Loucy (cell line): Measurements from ENCODE around the gene IDUA.

Experiments
- H2AFZ ChIP-seq: fragments of 200-600 bp; sonication (generic); 2 replicates; pipeline ENCODE4 v1.6.0; 2016; ENCODE audit warnings: antibody characterized with exemption, mild to moderate bottlenecking, low read length, moderate library complexity
- H3F3A ChIP-seq: fragments of 200-600 bp; 2 replicates; pipeline ENCODE4 v1.6.0; 2016; ENCODE audit warnings: antibody characterized with exemption, low read depth, mild to moderate bottlenecking
- H3K27me3 ChIP-seq: fragments of 200-600 bp; sonication (generic); 2 replicates; pipeline ENCODE4 v1.6.1; 2014; ENCODE audit warnings: low read length, mild to moderate bottlenecking; ENCODE audit not compliant: insufficient read depth, poor library complexity, severe bottlenecking
- H3K36me3 ChIP-seq: fragments of 200-600 bp; sonication (generic); 2 replicates; pipeline ENCODE4 v1.6.1; 2016; ENCODE audit warnings: low read length; ENCODE audit not compliant: insufficient read depth
- H3K4me1 ChIP-seq: fragments of 200-600 bp; sonication (generic); 2 replicates; pipeline ENCODE4 v1.5.1; 2014; ENCODE audit warnings: low read length, mild to moderate bottlenecking; ENCODE audit not compliant: insufficient read depth, poor library complexity, severe bottlenecking
- H3K4me2 ChIP-seq: fragments of 200-600 bp; sonication (generic); 2 replicates; pipeline ENCODE4 v1.6.0; 2014; ENCODE audit warnings: antibody characterized with exemption, low read length, low read depth, mild to moderate bottlenecking; ENCODE audit not compliant: poor library complexity, severe bottlenecking
- H3K4me3 ChIP-seq: fragments of 200-600 bp; sonication (generic); 2 replicates; pipeline ENCODE4 v1.5.1; 2014; ENCODE audit warnings: low read length, mild to moderate bottlenecking, mixed read lengths; ENCODE audit not compliant: poor library complexity, severe bottlenecking
- H3K79me2 ChIP-seq: fragments of 200-600 bp; sonication (generic); 2 replicates; pipeline ENCODE4 v1.6.1; 2014; ENCODE audit warnings: low read length; ENCODE audit not compliant: insufficient read depth
- H3K9ac ChIP-seq: fragments of 200-600 bp; sonication (generic); 2 replicates; pipeline ENCODE4 v1.6.0; 2014; ENCODE audit warnings: mild to moderate bottlenecking, low read depth, low read length, moderate library complexity; ENCODE audit not compliant: poor library complexity, severe bottlenecking
- H3K9me2 ChIP-seq: fragments of 200-600 bp; sonication (generic); replicated peaks from 2 replicates; pipeline ENCODE4 v1.6.1; 2016; ENCODE audit warnings: low read depth, low read length, mixed read lengths
- H3K9me3 ChIP-seq: fragments of 200-600 bp; sonication (generic); 2 replicates; pipeline ENCODE4 v1.6.1; 2014; ENCODE audit warnings: mild to moderate bottlenecking, antibody characterized with exemption, low read length, low read depth; ENCODE audit not compliant: insufficient read depth
- H4K20me1 ChIP-seq: fragments of 200-600 bp; sonication (generic); 2 replicates; pipeline ENCODE4 v1.6.0; 2014; ENCODE audit warnings: antibody characterized with exemption, low read length, mild to moderate bottlenecking; ENCODE audit not compliant: insufficient read depth, poor library complexity, severe bottlenecking
- CTCF ChIP-seq: fragments of 200-600 bp; sonication (generic); conservative IDR thresholded peaks from 2 replicates; pipeline ENCODE4 v1.5.1; 2014; ENCODE audit warnings: mild to moderate bottlenecking, antibody characterized with exemption, low read length
- EZH2phosphoT487 ChIP-seq: fragments of 200-600 bp; IDR thresholded peaks from 2 replicates; pipeline ENCODE4 v1.6.1; 2018; ENCODE audit warnings: antibody characterized with exemption, mild to moderate bottlenecking, moderate library complexity, borderline replicate concordance

IDUA gene

GRCh38 chr4:946103-946450 lies 40.8 kb upstream of the IDUA start:
- H3K4me1 ChIP-seq, result no peaks in the 10 kb centered on the region
- no peaks in the 10 kb centered on the region for H3K27me3 ChIP-seq
- H3F3A ChIP-seq, result no peaks in the 10 kb centered on the region
- H4K20me1 ChIP-seq, result no peaks in the 10 kb centered on the region
- H3K9ac ChIP-seq, result no peak overlapping the region
- H3K4me3 ChIP-seq, result no peak overlapping the region
- no peak for TF ChIP-seq CTCF
- TF ChIP-seq EZH2phosphoT487, result no peak
- no peak overlapping the region for H3K4me2 ChIP-seq
- H3K9me3 ChIP-seq, result no peaks in the 10 kb centered on the region
- H3K9me2 ChIP-seq, result no peaks in the 10 kb centered on the region
- no peak overlapping the region for H2AFZ ChIP-seq
- H3K36me3 ChIP-seq, result no peaks in the 10 kb centered on the region
- H3K79me2 ChIP-seq, result no peaks in the 10 kb centered on the region

- Histone ChIP-seq H3K9me2 (no peaks in the 10 kb centered on the region), H3K27me3 (no peaks in the 10 kb centered on the region), H3K36me3 (no peaks in the 10 kb centered on the region), H3K79me2 (no peaks in the 10 kb centered on the region), H3K4me2 (no peak overlapping the region), H2AFZ (no peak overlapping the region), H3F3A (no peaks in the 10 kb centered on the region), H3K9ac (no peak overlapping the region), H3K4me3 (no peak overlapping the region), H4K20me1 (no peaks in the 10 kb centered on the region), H3K4me1 (no peaks in the 10 kb centered on the region), H3K9me3 (no peaks in the 10 kb centered on the region)
- TF ChIP-seq CTCF (no peak), EZH2phosphoT487 (no peak)
Observed at GRCh38 chr4:946517-947471, 40.0 kb upstream of the IDUA start.

DNA sequence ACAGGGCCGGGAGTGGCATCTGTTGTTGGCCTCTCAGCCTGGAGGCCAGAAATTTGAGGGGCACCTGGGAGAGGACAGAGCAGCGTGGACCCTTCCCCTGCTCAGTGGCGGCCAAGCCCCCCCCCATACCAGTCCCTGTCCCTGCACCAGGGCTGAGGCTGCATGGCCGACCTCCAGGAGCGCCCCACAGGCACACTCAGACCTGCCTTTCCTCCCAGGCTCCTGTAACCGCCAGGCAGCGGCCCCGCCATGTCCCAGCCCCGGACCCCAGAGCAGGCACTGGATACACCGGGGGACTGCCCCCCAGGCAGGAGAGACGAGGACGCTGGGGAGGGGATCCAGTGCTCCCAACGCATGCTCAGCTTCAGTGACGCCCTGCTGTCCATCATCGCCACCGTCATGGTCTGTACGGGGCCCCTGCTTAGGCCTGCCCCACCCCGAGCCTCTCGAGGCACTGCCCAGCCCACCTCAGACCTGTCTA lies 39.3 kb upstream of the IDUA start:
- no peaks in the 10 kb centered on the region for H3K9me3 ChIP-seq
- H3K9ac ChIP-seq, result no peak overlapping the region
- no peaks in the 10 kb centered on the region for H3K36me3 ChIP-seq
- no peak for TF ChIP-seq CTCF
- no peak for TF ChIP-seq EZH2phosphoT487
- no peaks in the 10 kb centered on the region for H3K4me1 ChIP-seq
- no peak overlapping the region for H3K4me3 ChIP-seq
- H3K27me3 ChIP-seq, result no peaks in the 10 kb centered on the region
- H3F3A ChIP-seq, result no peaks in the 10 kb centered on the region
- no peaks in the 10 kb centered on the region for H3K9me2 ChIP-seq
- H2AFZ ChIP-seq, result no peak overlapping the region
- no peaks in the 10 kb centered on the region for H3K79me2 ChIP-seq
- H4K20me1 ChIP-seq, result no peaks in the 10 kb centered on the region
- H3K4me2 ChIP-seq, result no peak overlapping the region
